ENCODE results near the gene ZP2. TPM values are rescaled to one million over a fixed set of nuclear protein-coding genes. Genes with fewer than 3 reads are reported as not detected.
"Not testable (repeated sequence)": the region's sequence is repeated elsewhere in the genome, so short reads cannot be mapped to it uniquely, and the experiment has no call there.

ZP2 gene
- total RNA-seq, 1 donor from 2014 or later, result not detected

GRCh38 chr16:21183995-21184394 is 27.4 kb downstream of the ZP2 start:
- intact Hi-C loops (cut with micrococcal nuclease), result no loop called here
- ATAC-seq (no peak), DNase-seq (no peak)

GRCh38 chr16:21179983-21180365 is 31.4 kb downstream of the ZP2 start:
- DNase-seq, result no peak
- intact Hi-C loops (cut with micrococcal nuclease), result no loop called here
- peak; percentile 21 for ATAC-seq

GRCh38 chr16:21179126-21179982 is 32.0 kb downstream of the ZP2 start:
- intact Hi-C loops (cut with micrococcal nuclease), result no loop called here
- peak; percentile 36 for DNase-seq
- peak; percentile 86 for ATAC-seq

GRCh38 chr16:21175397-21175796 is 36.0 kb downstream of the ZP2 start:
- DNase-seq, result no peak
- no peak for ATAC-seq
- intact Hi-C loops (cut with micrococcal nuclease), result no loop called here

- DNase-seq, result no peak
- no peak for ATAC-seq
- intact Hi-C loops (cut with micrococcal nuclease), result no loop called here
Observed at GRCh38 chr16:21172650-21173049, 38.7 kb downstream of the ZP2 start.

GRCh38 chr16:21170116-21170515 is 41.3 kb downstream of the ZP2 start:
- intact Hi-C loops (cut with micrococcal nuclease); ATAC-seq; DNase-seq: not testable (repeated sequence)

GRCh38 chr16:21169249-21169981 is 42.0 kb downstream of the ZP2 start:
- intact Hi-C loops (cut with micrococcal nuclease), result no loop called here
- ATAC-seq (no peak), DNase-seq (no peak)

- intact Hi-C loops (cut with micrococcal nuclease), result no loop called here
- no peak for DNase-seq
- ATAC-seq, result no peak
Observed at GRCh38 chr16:21167929-21168602, 43.3 kb downstream of the ZP2 start.

GRCh38 chr16:21167360-21167759 is 44.0 kb downstream of the ZP2 start:
- ATAC-seq, result no peak
- no peak for DNase-seq
- intact Hi-C loops (cut with micrococcal nuclease), result no loop called here

- no peak for DNase-seq
- ATAC-seq, result no peak
- intact Hi-C loops (cut with micrococcal nuclease), result no loop called here
Observed at GRCh38 chr16:21166561-21166961, 44.8 kb downstream of the ZP2 start.

GRCh38 chr16:21164521-21165168 is 46.7 kb downstream of the ZP2 start:
- intact Hi-C loops (cut with micrococcal nuclease), result no loop called here
- ATAC-seq, result no peak

GRCh38 chr16:21163576-21163975 is 47.8 kb downstream of the ZP2 start:
- no peak for DNase-seq
- no peak for ATAC-seq
- intact Hi-C loops (cut with micrococcal nuclease), result no loop called here

More at GRCh38 chr16:21164521-21165168, 46.7 kb downstream of the ZP2 start:
- DNase-seq, result no peak

- ATAC-seq (peak; percentile 19), DNase-seq (peak; percentile 81)
- intact Hi-C loops (cut with micrococcal nuclease), result no loop called here
Observed at GRCh38 chr16:21162661-21163151, 48.7 kb downstream of the ZP2 start.

- peak; percentile 21 for ATAC-seq
Observed at GRCh38 chr16:21161211-21161610, 50.2 kb downstream of the ZP2 start.

GRCh38 chr16:21160276-21160675 is 51.1 kb downstream of the ZP2 start:
- intact Hi-C loops (cut with micrococcal nuclease), result loop anchor here (2.0 kb wide), 1 partner anchor 393 kb away; no protein-coding TSS in a partner anchor
- DNase-seq, result no peak
- ATAC-seq, result no peak

More at GRCh38 chr16:21161211-21161610, 50.2 kb downstream of the ZP2 start:
- intact Hi-C loops (cut with micrococcal nuclease), result loop anchor here (2.0 kb wide), 1 partner anchor 392 kb away; no protein-coding TSS in a partner anchor
- no peak for DNase-seq

- DNase-seq, result peak; percentile 63
- intact Hi-C loops (cut with micrococcal nuclease), result no loop called here
- ATAC-seq, result peak; percentile 50
Observed at GRCh38 chr16:21159281-21159951, 52.0 kb downstream of the ZP2 start.

- intact Hi-C loops (cut with micrococcal nuclease), result no loop called here
- ATAC-seq (peak; percentile 91), DNase-seq (peak; percentile 94)
Observed at GRCh38 chr16:21158208-21159110, 52.9 kb downstream of the ZP2 start, which contains the start of gene LDAF1. Gene LDAF1 (plus strand): TSS chr16:21158674. CDS start chr16:21161183, 2,509 bp downstream.
